SU-DHL-6 (cell line): Measurements from ENCODE around the gene CPA3.

ENCODE experiments used
- EZH2phosphoT487 ChIP-seq: fragments of 200-600 bp; sonication (generic), shearing (Covaris generic); conservative IDR thresholded peaks from 2 replicates; pipeline ENCODE4 v1.6.1; 2018; ENCODE audit warnings: mild to moderate bottlenecking, antibody characterized with exemption, low read length, moderate library complexity, mixed read lengths
- TF ChIP-seq, protein P1 (sequence below): fragments of 200-600 bp; sonication (generic); IDR thresholded peaks from one replicate; pipeline ENCODE4 v1.5.1; 2017; ENCODE audit warnings: antibody characterized with exemption, mild to moderate bottlenecking, low read length, moderate library complexity; ENCODE audit not compliant: insufficient read depth, poor library complexity, severe bottlenecking

DNA sequence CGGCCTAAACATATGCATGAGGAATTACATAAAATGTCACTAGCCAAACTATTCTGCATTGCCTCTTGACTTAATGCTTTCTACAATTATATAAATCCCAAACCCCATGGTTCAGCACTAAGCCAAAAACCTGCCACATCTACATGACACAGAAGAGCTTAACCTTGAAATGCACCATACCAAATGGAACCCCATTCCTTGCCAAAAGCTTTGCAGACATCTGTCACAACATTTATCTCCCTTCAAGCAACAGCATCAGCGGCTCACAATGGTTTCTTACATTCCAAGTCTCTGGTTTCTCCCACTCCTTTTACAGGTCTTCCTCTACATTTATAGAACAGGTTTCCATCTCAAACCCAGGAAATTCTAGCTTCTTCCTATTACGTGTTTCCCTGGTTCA lies 67.9 kb downstream of the CPA3 start:
- TF ChIP-seq, protein P1, sequence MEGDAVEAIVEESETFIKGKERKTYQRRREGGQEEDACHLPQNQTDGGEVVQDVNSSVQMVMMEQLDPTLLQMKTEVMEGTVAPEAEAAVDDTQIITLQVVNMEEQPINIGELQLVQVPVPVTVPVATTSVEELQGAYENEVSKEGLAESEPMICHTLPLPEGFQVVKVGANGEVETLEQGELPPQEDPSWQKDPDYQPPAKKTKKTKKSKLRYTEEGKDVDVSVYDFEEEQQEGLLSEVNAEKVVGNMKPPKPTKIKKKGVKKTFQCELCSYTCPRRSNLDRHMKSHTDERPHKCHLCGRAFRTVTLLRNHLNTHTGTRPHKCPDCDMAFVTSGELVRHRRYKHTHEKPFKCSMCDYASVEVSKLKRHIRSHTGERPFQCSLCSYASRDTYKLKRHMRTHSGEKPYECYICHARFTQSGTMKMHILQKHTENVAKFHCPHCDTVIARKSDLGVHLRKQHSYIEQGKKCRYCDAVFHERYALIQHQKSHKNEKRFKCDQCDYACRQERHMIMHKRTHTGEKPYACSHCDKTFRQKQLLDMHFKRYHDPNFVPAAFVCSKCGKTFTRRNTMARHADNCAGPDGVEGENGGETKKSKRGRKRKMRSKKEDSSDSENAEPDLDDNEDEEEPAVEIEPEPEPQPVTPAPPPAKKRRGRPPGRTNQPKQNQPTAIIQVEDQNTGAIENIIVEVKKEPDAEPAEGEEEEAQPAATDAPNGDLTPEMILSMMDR = no peak
- no peak for TF ChIP-seq EZH2phosphoT487
